Measurements from ENCODE around the gene HOXD9.

HOXD9 gene

DNA sequence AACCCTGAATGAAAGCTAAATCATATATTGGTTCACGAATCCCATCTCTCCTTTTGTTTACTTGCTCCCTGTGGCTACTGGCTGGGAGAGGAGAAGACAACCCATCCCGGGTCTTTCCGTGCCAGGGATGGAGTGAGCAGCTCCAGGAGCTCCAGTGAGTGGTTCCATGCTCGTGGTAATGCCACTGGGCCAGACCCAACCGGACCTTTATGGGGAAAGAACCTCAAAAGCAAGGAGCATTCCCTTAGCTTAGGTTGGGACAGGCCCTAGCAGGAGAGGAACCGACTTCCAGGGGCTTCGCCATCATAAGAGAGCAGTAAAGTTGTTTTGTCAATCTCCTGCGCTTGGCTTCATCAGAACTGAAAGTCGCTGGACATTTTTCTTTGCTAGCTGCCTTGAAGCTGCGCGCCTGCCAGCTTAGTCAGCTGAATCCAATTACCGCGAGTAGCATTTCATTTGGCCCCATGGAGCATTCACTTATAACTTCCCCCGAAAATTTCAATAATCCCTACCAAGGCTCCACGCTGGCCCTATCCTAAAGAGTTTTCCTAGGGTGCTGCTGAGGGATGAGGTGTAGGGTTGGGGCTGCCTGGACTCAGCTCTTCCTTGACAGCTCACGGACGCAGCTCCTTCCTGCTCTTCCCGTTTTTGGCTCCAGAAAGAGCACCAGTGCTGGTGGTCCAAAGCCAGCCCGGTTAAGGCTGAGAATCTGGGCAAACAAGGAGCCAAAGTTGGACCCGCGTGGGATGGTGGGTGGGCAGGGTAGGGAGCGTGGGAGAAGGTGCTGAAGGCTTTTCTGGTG lies 39.5 kb downstream of the HOXD9 start:
- ATAC-seq, result no peak
- TF ChIP-seq BACH2 (CRISPR knock-in tag; IDR thresholded peaks at IDR 0.05; ENCODE audit: borderline replicate concordance), result no peak
- TF ChIP-seq GLIS3 (CRISPR knock-in tag; IDR thresholded peaks at IDR 0.05), result no peak
- TF ChIP-seq OSR1 (CRISPR knock-in tag; IDR thresholded peaks at IDR 0.05), result no peak
- no peak for TF ChIP-seq CSDC2 (CRISPR knock-in tag; IDR thresholded peaks at IDR 0.05)
- TF ChIP-seq ZNF70 (CRISPR knock-in tag; IDR thresholded peaks at IDR 0.05), result no peak
- no peak for TF ChIP-seq ESRRG (CRISPR knock-in tag; IDR thresholded peaks at IDR 0.05)
- no peak for TF ChIP-seq CSRNP3 (CRISPR knock-in tag; IDR thresholded peaks at IDR 0.05)
- TF ChIP-seq, protein P1, sequence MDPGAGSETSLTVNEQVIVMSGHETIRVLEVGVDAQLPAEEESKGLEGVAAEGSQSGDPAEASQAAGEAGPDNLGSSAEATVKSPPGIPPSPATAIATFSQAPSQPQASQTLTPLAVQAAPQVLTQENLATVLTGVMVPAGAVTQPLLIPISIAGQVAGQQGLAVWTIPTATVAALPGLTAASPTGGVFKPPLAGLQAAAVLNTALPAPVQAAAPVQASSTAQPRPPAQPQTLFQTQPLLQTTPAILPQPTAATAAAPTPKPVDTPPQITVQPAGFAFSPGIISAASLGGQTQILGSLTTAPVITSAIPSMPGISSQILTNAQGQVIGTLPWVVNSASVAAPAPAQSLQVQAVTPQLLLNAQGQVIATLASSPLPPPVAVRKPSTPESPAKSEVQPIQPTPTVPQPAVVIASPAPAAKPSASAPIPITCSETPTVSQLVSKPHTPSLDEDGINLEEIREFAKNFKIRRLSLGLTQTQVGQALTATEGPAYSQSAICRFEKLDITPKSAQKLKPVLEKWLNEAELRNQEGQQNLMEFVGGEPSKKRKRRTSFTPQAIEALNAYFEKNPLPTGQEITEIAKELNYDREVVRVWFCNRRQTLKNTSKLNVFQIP (CRISPR knock-in tag; IDR thresholded peaks at IDR 0.05; ENCODE audit: borderline replicate concordance, low read depth), result no peak
- TF ChIP-seq PPARA (CRISPR knock-in tag; IDR thresholded peaks at IDR 0.05; ENCODE audit: borderline replicate concordance), result no peak
- TF ChIP-seq ZNF565 (CRISPR knock-in tag; conservative IDR thresholded peaks at IDR 0.05; ENCODE audit: low read depth), result no peak

GRCh38 chr2:176162911-176163671 lies 40.6 kb downstream of the HOXD9 start:
- no peak for TF ChIP-seq CSDC2 (CRISPR knock-in tag; IDR thresholded peaks at IDR 0.05)
- no peak for TF ChIP-seq ESRRG (CRISPR knock-in tag; IDR thresholded peaks at IDR 0.05)
- no peak for ATAC-seq

DNA sequence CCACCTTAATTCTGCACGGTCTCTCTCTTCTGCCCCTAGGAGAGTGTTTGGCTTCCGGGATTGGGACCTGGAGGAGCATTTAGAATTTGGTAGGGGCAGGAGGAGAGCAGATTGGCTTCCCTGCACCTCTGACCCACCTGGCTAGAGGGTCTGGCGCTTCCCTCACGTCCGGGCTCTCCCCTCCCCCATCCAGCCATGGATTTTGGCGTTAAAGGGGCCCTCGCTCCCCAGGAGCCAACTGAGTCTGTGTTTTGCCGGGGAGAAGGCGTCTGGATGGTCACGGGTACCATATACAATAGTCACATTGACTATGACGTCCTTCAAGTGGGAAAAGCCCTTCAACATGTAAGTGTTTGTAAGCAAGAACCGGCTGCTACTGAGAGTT lies 41.1 kb downstream of the HOXD9 start:
- no peak for TF ChIP-seq CSDC2 (CRISPR knock-in tag; IDR thresholded peaks at IDR 0.05)
- no peak for TF ChIP-seq TOX (CRISPR knock-in tag; IDR thresholded peaks at IDR 0.05; ENCODE audit: borderline replicate concordance)
- TF ChIP-seq ZFP30 (CRISPR knock-in tag; IDR thresholded peaks at IDR 0.05), result no peak
- TF ChIP-seq ZNF8 (CRISPR knock-in tag; IDR thresholded peaks at IDR 0.05), result no peak
- TF ChIP-seq BACH2 (CRISPR knock-in tag; IDR thresholded peaks at IDR 0.05; ENCODE audit: borderline replicate concordance), result no peak
- no peak for TF ChIP-seq RARB (CRISPR knock-in tag; IDR thresholded peaks at IDR 0.05)
- no peak for TF ChIP-seq ZC3H10 (CRISPR knock-in tag; IDR thresholded peaks at IDR 0.05)
- TF ChIP-seq, protein P1 (CRISPR knock-in tag; IDR thresholded peaks at IDR 0.05; ENCODE audit: borderline replicate concordance, low read depth), result no peak
- ATAC-seq, result no peak

- ATAC-seq, result no peak
- no peak for TF ChIP-seq TCF4 (CRISPR knock-in tag; IDR thresholded peaks at IDR 0.05; ENCODE audit: borderline replicate concordance)
- no peak for TF ChIP-seq RARB (CRISPR knock-in tag; IDR thresholded peaks at IDR 0.05)
- no peak for TF ChIP-seq ISL1 (CRISPR knock-in tag; IDR thresholded peaks at IDR 0.05)
- no peak for TF ChIP-seq ESRRG (CRISPR knock-in tag; IDR thresholded peaks at IDR 0.05)
- TF ChIP-seq, protein P1 (CRISPR knock-in tag; IDR thresholded peaks at IDR 0.05; ENCODE audit: borderline replicate concordance, low read depth), result no peak
- TF ChIP-seq BACH2 (CRISPR knock-in tag; IDR thresholded peaks at IDR 0.05; ENCODE audit: borderline replicate concordance), result no peak
- no peak for TF ChIP-seq CSRNP3 (CRISPR knock-in tag; IDR thresholded peaks at IDR 0.05)
- TF ChIP-seq ZNF70 (CRISPR knock-in tag; IDR thresholded peaks at IDR 0.05), result no peak
- no peak for TF ChIP-seq CSDC2 (CRISPR knock-in tag; IDR thresholded peaks at IDR 0.05)
- no peak for TF ChIP-seq PPARA (CRISPR knock-in tag; IDR thresholded peaks at IDR 0.05; ENCODE audit: borderline replicate concordance)
Observed at GRCh38 chr2:176164201-176164600, 41.7 kb downstream of the HOXD9 start.
